Naive thymus-derived CD8-positive, alpha-beta T cell (primary cell): Measurements from ENCODE around the gene JMJD7. TPM values are rescaled to one million over a fixed set of nuclear protein-coding genes. Genes with fewer than 3 reads are reported as not detected.
A peak's percentile ranks its signal among the peaks of the same experiment; 100 is the strongest.

Experiments
- ATAC-seq, 2 donors: fragments of 150-1000 bp; cut with Tn5 transposase in 1 of 2; sonication (Bioruptor Pico), chemical (Tn5 transposase) in 1 of 2; 1 replicate in 1 of 2; 2 replicates in 1 of 2; pipeline ENCODE4 v1.10.0; 2021; ENCODE audit warnings: mild to moderate bottlenecking in 2 of 2, moderate library complexity in 2 of 2
- POLR2A ChIA-PET: fragments of 350-600 bp; sonication (Branson Sonifier 250); formaldehyde crosslinking; loops from one replicate; lab custom pipeline; 2021; ENCODE audit warnings: antibody characterized with exemption; lab: Charles Lee
- DNase-seq, 10 donors: peaks; one replicate each; pipeline versions ENCODE4 v3.0.0 to v3.0.0-alpha.2; 2020 to 2022
- H3K27ac Mint-ChIP-seq, 10 donors: one replicate each; pipeline ENCODE4 v1.8.0; 2020 to 2022; ENCODE audit warnings: mild to moderate bottlenecking in 10 of 10, mixed read lengths in 10 of 10, moderate library complexity in 4 of 10, inconsistent platforms in 1 of 10
- H3K27me3 Mint-ChIP-seq, 5 donors: one replicate each; pipeline ENCODE4 v1.8.0; 2021 to 2022; ENCODE audit warnings: mixed read lengths in 5 of 5
- H3K36me3 Mint-ChIP-seq, 3 donors: one replicate each; pipeline ENCODE4 v1.8.0; 2020 to 2022; ENCODE audit warnings: mixed read lengths in 3 of 3, mild to moderate bottlenecking in 2 of 3, inconsistent platforms in 1 of 3
- H3K4me1 Mint-ChIP-seq, 4 donors: one replicate each; pipeline ENCODE4 v1.8.0; 2021 to 2022; ENCODE audit warnings: mixed read lengths in 4 of 4
- H3K4me3 Mint-ChIP-seq, 10 donors: one replicate each; pipeline ENCODE4 v1.8.0; 2020 to 2022; ENCODE audit warnings: mild to moderate bottlenecking in 10 of 10, mixed read lengths in 10 of 10, moderate library complexity in 6 of 10, inconsistent platforms in 1 of 10
- H3K9me3 Mint-ChIP-seq, 9 donors: one replicate each; pipeline ENCODE4 v1.8.0; 2020 to 2022; ENCODE audit warnings: mixed read lengths in 9 of 9, mild to moderate bottlenecking in 3 of 9, inconsistent platforms in 1 of 9, moderate library complexity in 1 of 9
- polyA plus RNA-seq, 3 donors: library from polyadenylated mRNA; unstranded; fragments of 300-500 nt; fragmentation: Illumina TruSeq; gene quantifications; one replicate each; pipeline ENCODE4 v1.2.3, GENCODE V29; 2021
- total RNA-seq, 8 experiments: library from RNA in 2 of 8; stranded (reverse) in 2 of 8; gene quantifications; one replicate each; pipeline ENCODE4 v1.2.3 and lab custom pipeline; 2021 to 2026

JMJD7 gene
- total and polyA plus RNA-seq, 5 experiments from 2014 or later, result 19.1 to 81.4 (median 22.6) TPM

DNA sequence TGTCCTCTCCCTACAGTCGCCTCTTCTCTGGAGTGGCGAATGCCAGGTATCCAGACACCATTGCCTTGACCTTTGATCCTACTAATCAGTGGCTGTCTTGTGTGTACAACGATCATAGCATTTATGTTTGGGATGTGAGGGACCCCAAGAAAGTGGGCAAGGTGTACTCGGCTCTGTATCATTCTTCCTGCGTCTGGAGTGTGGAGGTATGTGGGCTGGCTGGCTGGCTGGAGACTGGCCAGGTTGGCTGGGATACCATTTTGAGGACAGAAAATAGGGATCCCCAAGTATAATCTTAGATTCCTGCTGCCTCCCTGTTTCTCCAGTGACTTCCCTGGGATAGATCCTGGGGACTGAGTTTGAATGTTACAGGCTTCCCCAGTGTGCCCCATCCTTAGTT is 13.4 kb upstream of the JMJD7 start:
- POLR2A ChIA-PET, result interaction anchor here (1.1 kb wide), 1 partner anchor 11 kb away, joined by 3 read pairs; no protein-coding TSS in a partner anchor

DNA sequence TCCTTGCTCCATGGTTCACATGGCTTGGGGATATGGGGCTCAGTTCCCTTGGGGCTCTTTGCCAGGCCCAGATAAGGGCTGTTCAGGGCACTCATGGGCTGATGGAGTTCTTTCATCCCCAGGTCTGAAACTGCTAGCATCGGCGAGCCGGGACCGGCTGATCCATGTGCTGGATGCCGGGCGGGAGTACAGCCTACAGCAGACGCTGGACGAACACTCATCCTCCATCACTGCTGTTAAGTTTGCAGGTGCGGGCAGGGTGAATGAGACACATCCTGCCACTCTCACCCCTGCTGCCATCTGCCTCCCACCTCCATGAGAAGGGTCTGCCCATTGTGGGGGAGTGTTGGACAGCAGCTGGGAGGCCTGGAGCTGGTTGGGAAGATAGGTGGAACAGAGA is 11.1 kb upstream of the JMJD7 start:
- H3K4me1 Mint-ChIP-seq, result peaks cover 0 to under 1% (median 0%) of the 10 kb centered on the region in 4 donors
- peaks cover 5 to 68% (median 17%) of the 10 kb centered on the region in 3 donors for H3K36me3 Mint-ChIP-seq
- H3K4me3 Mint-ChIP-seq, result no peak overlapping the region
- ATAC-seq (no peak), DNase-seq (no peak)
- H3K27ac Mint-ChIP-seq, result no peak overlapping the region
- H3K27me3 Mint-ChIP-seq, result no peaks in the 10 kb centered on the region
- POLR2A ChIA-PET, result interaction anchor here (0.6 kb wide), 1 partner anchor 174 kb away, joined by 4 read pairs; no protein-coding TSS in a partner anchor
- no peaks in the 10 kb centered on the region for H3K9me3 Mint-ChIP-seq

More for the DNA sequence above, 13.4 kb upstream of the JMJD7 start:
- no peak for ATAC-seq
- no peaks in the 10 kb centered on the region for H3K9me3 Mint-ChIP-seq
- DNase-seq, result no peak
- no peaks in the 10 kb centered on the region for H3K27me3 Mint-ChIP-seq
- H3K4me1 Mint-ChIP-seq, result peaks cover 8 to 19% (median 16%) of the 10 kb centered on the region in 4 donors
- H3K4me3 Mint-ChIP-seq, result no peak overlapping the region
- peaks cover 5 to 54% (median 15%) of the 10 kb centered on the region in 3 donors for H3K36me3 Mint-ChIP-seq
- no peak overlapping the region for H3K27ac Mint-ChIP-seq

DNA sequence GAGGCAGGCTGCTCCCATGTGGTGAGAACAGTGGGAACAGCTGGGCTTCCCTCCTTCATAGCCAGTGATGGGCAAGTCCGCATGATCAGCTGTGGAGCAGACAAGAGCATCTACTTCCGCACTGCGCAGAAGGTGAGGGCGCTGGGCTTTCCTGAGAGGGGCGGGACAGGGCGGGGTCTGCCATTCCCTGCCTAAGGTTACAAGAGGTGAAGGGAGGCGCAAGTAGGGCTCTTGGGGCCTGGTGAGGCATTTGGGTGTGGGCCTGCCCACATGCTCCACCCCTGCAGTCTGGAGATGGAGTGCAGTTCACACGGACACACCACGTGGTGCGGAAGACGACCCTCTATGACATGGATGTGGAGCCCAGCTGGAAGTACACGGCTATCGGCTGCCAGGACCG is 10.6 kb upstream of the JMJD7 start:
- Mint-ChIP-seq H3K4me3 (no peak overlapping the region), H3K9me3 (no peaks in the 10 kb centered on the region), H3K27ac (no peak overlapping the region), H3K36me3 (peaks cover 5 to 68% (median 17%) of the 10 kb centered on the region in 3 donors), H3K4me1 (no peaks in the 10 kb centered on the region), H3K27me3 (no peaks in the 10 kb centered on the region)
- POLR2A ChIA-PET, result interaction anchor here (0.6 kb wide), 2 partner anchors 91 to 175 kb away, joined by 3 to 4 read pairs; no protein-coding TSS in a partner anchor
- ATAC-seq, result no peak
- no peak for DNase-seq

DNA sequence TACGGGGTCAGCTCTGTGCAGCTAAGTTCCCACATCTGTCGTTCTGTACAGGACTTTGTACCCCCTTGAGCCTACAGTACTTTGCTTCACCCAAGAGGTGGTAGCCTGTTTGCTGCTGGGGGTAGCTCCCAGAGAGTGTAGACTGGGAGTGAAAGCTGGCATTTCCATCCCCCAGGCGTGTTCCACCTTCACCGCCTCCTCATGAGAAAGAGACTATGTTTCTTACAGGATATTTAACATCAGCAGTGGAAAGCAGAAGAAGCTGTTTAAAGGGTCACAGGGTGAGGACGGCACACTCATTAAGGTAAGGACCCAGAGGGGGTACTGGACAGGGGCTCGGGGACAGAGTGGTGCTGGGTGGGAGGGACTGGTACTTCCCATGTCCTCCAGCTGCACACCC is 10.1 kb upstream of the JMJD7 start:
- Mint-ChIP-seq H3K4me3 (no peak overlapping the region), H3K36me3 (peaks cover 5 to 71% (median 20%) of the 10 kb centered on the region in 3 donors)
- POLR2A ChIA-PET, result interaction anchor here (0.6 kb wide), 1 partner anchor 91 kb away, joined by 3 read pairs; no protein-coding TSS in a partner anchor

DNA sequence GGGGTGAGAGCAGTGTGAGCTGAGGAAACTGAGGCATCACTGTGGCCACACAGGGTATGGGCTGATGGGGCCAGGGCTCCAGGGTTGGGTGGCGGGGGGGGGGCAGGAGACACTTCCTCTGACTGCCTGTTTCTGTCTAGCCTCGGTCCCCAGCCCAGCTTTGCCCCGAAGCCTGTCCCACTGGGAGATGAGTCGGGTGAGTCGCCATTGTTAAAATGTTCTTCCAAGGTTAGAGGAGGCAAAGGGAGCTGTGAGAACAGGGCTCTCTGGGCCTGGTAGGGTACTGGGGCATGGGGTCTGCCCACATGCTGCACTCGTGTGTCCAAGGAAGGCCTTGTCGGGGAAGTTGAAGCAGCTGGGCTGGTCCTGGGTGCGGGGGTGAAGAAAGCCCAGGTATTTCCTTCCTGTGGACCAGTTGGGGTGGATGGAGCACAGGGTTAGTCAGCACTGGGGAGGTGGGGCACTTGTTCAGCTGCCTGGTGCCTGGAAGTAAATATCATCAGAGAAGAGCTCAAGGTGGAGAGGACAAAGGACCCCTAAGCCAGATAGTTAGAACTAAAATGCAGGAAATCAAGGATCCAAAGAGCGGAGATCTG is 8.3 kb upstream of the JMJD7 start:
- DNase-seq, result no peak
- no peaks in the 10 kb centered on the region for H3K9me3 Mint-ChIP-seq
- H3K27ac Mint-ChIP-seq, result peak overlapping the region in 2 of 10 donors; percentile 13 to 55
- no peaks in the 10 kb centered on the region for H3K4me1 Mint-ChIP-seq
- H3K27me3 Mint-ChIP-seq, result no peaks in the 10 kb centered on the region
- no peak overlapping the region for H3K4me3 Mint-ChIP-seq
- no peak for ATAC-seq
- POLR2A ChIA-PET, result interaction anchor here (0.6 kb wide), 1 partner anchor 215 kb away, joined by 4 read pairs; no protein-coding TSS in a partner anchor
- H3K36me3 Mint-ChIP-seq, result peaks cover 5 to 62% (median 18%) of the 10 kb centered on the region in 3 donors

More for the DNA sequence above, 10.1 kb upstream of the JMJD7 start:
- Mint-ChIP-seq H3K9me3 (no peaks in the 10 kb centered on the region), H3K27me3 (no peaks in the 10 kb centered on the region), H3K27ac (no peak overlapping the region), H3K4me1 (no peaks in the 10 kb centered on the region)
- no peak for ATAC-seq
- no peak for DNase-seq

DNA sequence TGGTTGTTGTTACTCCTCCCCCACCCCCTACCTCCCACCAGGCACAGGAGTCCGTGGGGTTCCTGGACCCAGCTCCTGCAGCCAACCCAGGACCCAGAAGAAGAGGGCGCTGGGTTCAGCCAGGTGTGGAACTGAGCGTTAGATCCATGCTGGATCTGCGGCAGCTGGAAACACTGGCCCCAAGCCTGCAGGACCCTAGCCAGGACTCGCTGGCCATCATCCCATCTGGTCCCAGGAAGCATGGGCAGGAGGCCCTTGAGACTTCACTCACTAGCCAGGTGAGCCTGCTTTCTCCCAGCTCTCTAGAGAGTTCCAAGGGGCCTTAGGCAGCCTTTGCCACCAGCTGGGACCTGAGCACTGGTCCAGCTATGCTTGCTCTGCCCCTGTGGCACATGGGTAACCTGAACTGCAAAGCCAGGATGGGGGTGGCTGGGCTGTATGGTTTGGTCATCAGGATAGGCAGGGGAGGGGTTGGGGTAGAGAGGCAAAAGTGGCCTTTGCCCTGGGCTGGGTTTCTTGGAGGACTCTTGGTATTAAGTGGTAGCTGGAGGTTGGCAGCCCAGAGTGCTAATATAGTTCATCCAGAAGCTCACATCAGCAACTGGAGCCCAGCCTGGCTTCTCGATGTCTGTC is 7.0 kb upstream of the JMJD7 start:
- H3K9me3 Mint-ChIP-seq, result no peaks in the 10 kb centered on the region
- H3K27me3 Mint-ChIP-seq, result no peaks in the 10 kb centered on the region
- no peaks in the 10 kb centered on the region for H3K4me1 Mint-ChIP-seq
- no peak for DNase-seq
- H3K36me3 Mint-ChIP-seq, result peaks cover 4 to 52% (median 18%) of the 10 kb centered on the region in 3 donors
- H3K4me3 Mint-ChIP-seq, result no peak overlapping the region
- ATAC-seq, result no peak
- peak overlapping the region in 2 of 10 donors; percentile 49 to 55 for H3K27ac Mint-ChIP-seq
- POLR2A ChIA-PET, result interaction anchor here (1.3 kb wide), 1 partner anchor 47 kb away, joined by 5 read pairs; the partner anchor contains the start of gene MAPKBP1

DNA sequence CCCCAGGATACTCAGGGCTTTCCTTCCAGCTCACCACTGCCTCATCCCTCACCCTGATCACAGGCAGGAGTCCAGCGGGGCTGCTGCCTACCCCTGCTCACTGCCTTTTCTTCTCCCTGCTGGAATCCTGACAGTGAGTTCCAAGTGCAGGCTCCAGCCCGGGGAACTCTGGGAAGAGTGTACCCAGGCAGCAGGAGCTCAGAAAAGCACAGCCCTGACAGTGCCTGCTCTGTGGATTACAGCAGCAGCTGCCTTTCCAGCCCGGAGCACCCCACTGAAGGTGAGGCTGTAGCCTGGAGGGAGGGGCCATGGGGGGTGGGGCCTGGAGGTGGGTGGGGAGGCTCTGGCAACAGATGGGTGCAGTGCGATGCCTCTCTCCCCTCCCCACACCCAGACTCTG is 6.1 kb upstream of the JMJD7 start:
- no peak for DNase-seq
- H3K27me3 Mint-ChIP-seq, result no peaks in the 10 kb centered on the region
- POLR2A ChIA-PET, result interaction anchor here (1.3 kb wide), 1 partner anchor 48 kb away, joined by 5 read pairs; the partner anchor contains the start of gene MAPKBP1
- no peak overlapping the region for H3K4me3 Mint-ChIP-seq
- H3K36me3 Mint-ChIP-seq, result peaks cover 0 to 43% (median 18%) of the 10 kb centered on the region in 3 donors
- no peak for ATAC-seq
- H3K9me3 Mint-ChIP-seq, result no peaks in the 10 kb centered on the region
- peaks cover 4 to 6% (median 4%) of the 10 kb centered on the region in 4 donors for H3K4me1 Mint-ChIP-seq
- H3K27ac Mint-ChIP-seq, result peak overlapping the region in 2 of 10 donors; percentile 67 to 69

DNA sequence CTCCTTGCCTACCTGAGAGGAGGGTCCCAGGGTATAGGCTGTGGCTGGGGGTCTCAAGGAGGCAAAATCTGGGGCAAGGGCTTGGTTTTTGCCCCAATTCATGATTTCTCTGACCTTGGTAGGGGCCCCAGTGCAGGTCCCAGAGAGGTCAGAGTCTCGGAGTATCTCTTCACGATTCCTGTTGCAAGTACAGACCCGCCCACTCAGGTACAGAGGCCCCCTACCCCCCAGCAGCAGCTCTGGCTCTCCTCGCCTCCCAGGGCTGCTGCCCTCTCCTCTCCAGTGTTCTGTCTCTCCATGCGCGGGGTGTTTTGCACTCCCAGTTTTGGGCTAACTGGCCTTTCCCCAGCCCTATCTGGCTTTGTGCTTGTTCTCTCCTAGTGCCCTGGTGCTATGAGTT is 5.4 kb upstream of the JMJD7 start:
- ATAC-seq, result no peak
- no peaks in the 10 kb centered on the region for H3K9me3 Mint-ChIP-seq

DNA sequence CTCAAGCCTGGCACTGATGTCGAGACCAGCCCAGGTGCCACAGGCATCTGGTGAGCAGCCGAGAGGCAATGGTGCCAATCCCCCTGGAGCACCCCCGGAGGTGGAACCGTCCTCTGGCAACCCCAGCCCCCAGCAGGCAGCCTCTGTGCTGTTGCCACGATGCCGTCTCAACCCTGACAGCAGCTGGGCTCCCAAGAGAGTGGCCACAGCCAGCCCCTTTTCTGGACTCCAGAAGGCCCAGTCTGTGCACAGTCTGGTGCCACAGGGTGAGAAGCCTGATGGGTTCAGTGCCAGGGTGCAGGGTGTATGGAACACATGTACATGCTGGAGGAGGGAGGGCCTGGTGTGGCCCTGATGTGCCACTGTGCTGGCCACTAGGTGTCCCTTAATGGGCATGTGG is 4.9 kb upstream of the JMJD7 start:
- H3K4me3 Mint-ChIP-seq, result no peak overlapping the region
- POLR2A ChIA-PET, result interaction anchor here (0.6 kb wide), 1 partner anchor 776 kb away, joined by 5 read pairs; no protein-coding TSS in a partner anchor
- H3K9me3 Mint-ChIP-seq, result no peaks in the 10 kb centered on the region
- no peak for ATAC-seq
- H3K4me1 Mint-ChIP-seq, result peaks cover 4 to 10% (median 4%) of the 10 kb centered on the region in 4 donors
- no peak overlapping the region for H3K27ac Mint-ChIP-seq
- peaks cover 0 to 32% (median 10%) of the 10 kb centered on the region in 3 donors for H3K36me3 Mint-ChIP-seq
- no peak for DNase-seq
- H3K27me3 Mint-ChIP-seq, result no peaks in the 10 kb centered on the region

More for the DNA sequence above, 5.4 kb upstream of the JMJD7 start:
- H3K27ac Mint-ChIP-seq, result no peak overlapping the region
- H3K27me3 Mint-ChIP-seq, result no peaks in the 10 kb centered on the region
- H3K36me3 Mint-ChIP-seq, result peaks cover 0 to 37% (median 12%) of the 10 kb centered on the region in 3 donors
- peaks cover 4 to 7% (median 4%) of the 10 kb centered on the region in 4 donors for H3K4me1 Mint-ChIP-seq
- POLR2A ChIA-PET, result interaction anchor here (1.3 kb wide), 1 partner anchor 48 kb away, joined by 5 read pairs; the partner anchor contains the start of gene MAPKBP1
- no peak overlapping the region for H3K4me3 Mint-ChIP-seq
- DNase-seq, result no peak

DNA sequence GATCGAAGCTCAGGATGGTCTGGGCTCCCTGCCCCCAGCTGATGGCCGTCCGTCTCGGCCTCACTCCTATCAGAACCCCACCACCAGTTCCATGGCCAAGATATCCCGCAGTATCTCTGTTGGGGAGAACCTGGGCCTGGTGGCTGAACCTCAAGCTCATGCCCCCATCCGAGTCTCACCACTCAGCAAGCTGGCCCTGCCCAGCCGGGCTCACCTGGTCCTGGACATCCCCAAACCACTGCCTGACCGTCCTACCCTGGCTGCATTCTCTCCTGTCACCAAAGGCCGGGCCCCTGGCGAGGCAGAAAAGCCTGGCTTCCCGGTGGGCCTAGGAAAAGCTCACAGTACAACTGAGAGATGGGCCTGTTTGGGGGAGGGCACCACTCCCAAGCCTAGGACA is 4.4 kb upstream of the JMJD7 start:
- POLR2A ChIA-PET, result interaction anchor here (0.6 kb wide), 1 partner anchor 777 kb away, joined by 5 read pairs; no protein-coding TSS in a partner anchor
- DNase-seq, result no peak
- H3K4me1 Mint-ChIP-seq, result peaks cover 5 to 14% (median 6%) of the 10 kb centered on the region in 4 donors
- no peaks in the 10 kb centered on the region for H3K9me3 Mint-ChIP-seq
- H3K27ac Mint-ChIP-seq, result no peak overlapping the region
- H3K4me3 Mint-ChIP-seq, result no peak overlapping the region
- no peaks in the 10 kb centered on the region for H3K27me3 Mint-ChIP-seq
- ATAC-seq, result no peak
- H3K36me3 Mint-ChIP-seq, result peaks cover 0 to 26% (median 8%) of the 10 kb centered on the region in 3 donors

DNA sequence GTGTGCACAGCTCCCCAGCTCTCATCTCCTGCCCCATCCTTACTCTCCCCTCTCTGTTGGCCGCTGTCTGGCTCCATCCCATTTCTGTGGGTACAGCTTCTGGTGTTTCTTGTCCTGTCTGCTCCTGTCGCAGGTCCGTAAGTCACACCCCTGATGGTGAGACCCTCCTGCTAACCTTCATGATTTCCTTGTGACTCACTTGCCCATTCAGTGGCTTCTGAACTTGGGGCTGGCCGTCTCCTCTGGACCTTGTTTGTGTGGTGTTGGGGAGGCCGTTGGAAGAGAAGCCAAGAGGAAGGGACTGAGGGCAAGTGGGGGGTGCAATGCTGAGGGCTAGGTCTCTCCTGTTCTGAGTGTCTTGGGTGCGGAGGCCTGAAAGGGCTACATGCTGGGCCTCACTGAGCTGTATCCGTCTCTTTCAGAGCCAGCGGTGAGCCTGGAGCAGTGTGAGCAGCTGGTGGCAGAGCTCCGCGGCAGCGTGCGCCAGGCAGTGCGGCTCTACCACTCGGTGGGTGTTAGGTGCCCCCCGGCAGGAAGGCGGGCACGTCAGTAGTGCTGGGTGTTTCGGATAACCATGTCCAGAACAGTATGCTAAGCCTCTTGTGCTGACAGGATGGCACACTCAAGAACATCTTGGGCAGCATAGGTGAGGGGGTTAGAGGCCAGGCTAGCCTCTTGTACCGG is 3.7 kb upstream of the JMJD7 start:
- Mint-ChIP-seq H3K36me3 (peaks cover 0 to 21% (median 6%) of the 10 kb centered on the region in 3 donors), H3K27ac (peak overlapping the region in 2 of 10 donors; percentile 36 to 80), H3K4me1 (peaks cover 11 to 21% (median 12%) of the 10 kb centered on the region in 4 donors), H3K9me3 (no peaks in the 10 kb centered on the region), H3K27me3 (no peaks in the 10 kb centered on the region), H3K4me3 (no peak overlapping the region)
- DNase-seq (no peak), ATAC-seq (no peak)
- POLR2A ChIA-PET, result interaction anchor here (0.6 kb wide), 1 partner anchor 118 kb away, joined by 3 read pairs; no protein-coding TSS in a partner anchor

DNA sequence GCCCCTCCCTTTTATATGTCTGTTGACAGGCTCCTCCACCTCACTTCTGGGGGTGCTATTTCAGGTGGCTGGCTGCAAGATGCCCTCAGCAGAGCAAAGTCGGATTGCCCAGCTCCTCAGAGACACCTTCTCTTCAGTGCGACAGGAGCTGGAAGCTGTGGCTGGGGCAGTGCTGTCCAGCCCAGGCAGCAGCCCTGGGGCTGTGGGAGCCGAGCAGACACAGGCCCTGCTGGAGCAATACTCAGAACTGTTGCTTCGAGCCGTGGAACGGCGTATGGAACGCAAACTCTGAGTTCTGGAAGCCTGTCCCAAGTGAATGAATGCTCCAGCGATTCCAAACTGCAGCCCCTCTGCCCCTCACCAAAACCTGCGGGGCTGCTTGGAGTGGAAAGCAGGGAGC is 2.7 kb upstream of the JMJD7 start:
- Mint-ChIP-seq H3K27me3 (no peaks in the 10 kb centered on the region), H3K36me3 (peaks cover 0 to 15% (median 5%) of the 10 kb centered on the region in 3 donors), H3K4me3 (no peak overlapping the region), H3K9me3 (no peaks in the 10 kb centered on the region), H3K4me1 (peaks cover 13 to 28% (median 21%) of the 10 kb centered on the region in 4 donors), H3K27ac (no peak overlapping the region)
- ATAC-seq (no peak), DNase-seq (no peak)
- POLR2A ChIA-PET, result interaction anchor here (0.6 to 3.7 kb wide), 4 partner anchors 10 to 119 kb away, joined by 3 to 19 read pairs (median 4); partner anchors contain the start of gene MAPKBP1
